Measurements from ENCODE around the gene XYLT1.

GRCh38 chr16:17459903-17460521 lies 10.7 kb downstream of the XYLT1 start:
- TF ChIP-seq EZH2 (IDR thresholded peaks at IDR 0.05; ENCODE audit: low read depth) (no peak), CTCF (conservative IDR thresholded peaks at IDR 0.05) (no peak)

Measured in PC-9 (cell line).